Cardiac fibroblast (primary cell): ENCODE measurements around the gene DOP1A.

Experiments used
- DNase-seq, 2 donors: peaks; one replicate each; pipeline versions ENCODE4 v3.0.0 to v3.0.0-alpha.2; 2010; ENCODE audit warnings: low read depth in 2 of 2
- H3K4me3 ChIP-seq, 2 donors: replicated peaks in 1 of 2; 1 replicate in 1 of 2; 2 replicates in 1 of 2; pipeline ENCODE4 v1.5.1; 2011; ENCODE audit warnings: low read depth in 2 of 2, low read length in 2 of 2, mild to moderate bottlenecking in 2 of 2, moderate library complexity in 1 of 2
- CTCF ChIP-seq: IDR thresholded peaks from one replicate; pipeline ENCODE4 v1.5.1; 2011; ENCODE audit warnings: low read depth, mild to moderate bottlenecking, low read length, inconsistent platforms

DOP1A gene

GRCh38 chr6:83062225-83062624 lies 5.2 kb upstream of the DOP1A start:
- peak in 1 of 2 donors; percentile 50 for DNase-seq
- H3K4me3 ChIP-seq: no peak overlapping the region
- TF ChIP-seq CTCF: no peak

- peak; percentile 77 to 89 for DNase-seq
- peak within 1 kb of the TSS; percentile 90 to 94 for H3K4me3 ChIP-seq
- peak; percentile 69 for TF ChIP-seq CTCF
Observed at GRCh38 chr6:83065511-83066192, 1.8 kb upstream of the DOP1A start, which contains the start of gene UBE3D. UBE3D (minus strand) TSS chr6:83065841; CDS start chr6:83065718, 123 bp downstream.

- TF ChIP-seq CTCF: no peak
- no peak for DNase-seq
Observed at GRCh38 chr6:83068616-83069015, 1.1 kb downstream of the DOP1A start.

GRCh38 chr6:83069633-83070032 lies 2.2 kb downstream of the DOP1A start:
- TF ChIP-seq CTCF: no peak
- no peak for DNase-seq
- H3K4me3 ChIP-seq: no peak overlapping the region

More at GRCh38 chr6:83068616-83069015, 1.1 kb downstream of the DOP1A start:
- peak overlapping the region; percentile 94 for H3K4me3 ChIP-seq

GRCh38 chr6:83071023-83071422 lies 3.6 kb downstream of the DOP1A start:
- DNase-seq: peak in 1 of 2 donors; percentile 58
- no peak for TF ChIP-seq CTCF
- H3K4me3 ChIP-seq: no peak overlapping the region

- H3K4me3 ChIP-seq: no peak overlapping the region
- DNase-seq: no peak
- TF ChIP-seq CTCF: no peak
Observed at GRCh38 chr6:83071707-83072106, 4.2 kb downstream of the DOP1A start.

- no peak for DNase-seq
- H3K4me3 ChIP-seq: no peak overlapping the region
- no peak for TF ChIP-seq CTCF
Observed at GRCh38 chr6:83072726-83073125, 5.3 kb downstream of the DOP1A start.
